8988T (cell line): ENCODE measurements around the gene GSPT1.
"Not testable (repeated sequence)": the region's sequence is repeated elsewhere in the genome, so short reads cannot be mapped to it uniquely, and the experiment has no call there.

Experiments used
- DNase-seq: peaks from one replicate; pipeline ENCODE4 v3.0.0; 2011

The GSPT1 gene

GRCh38 chr16:11851294-11852091 lies 64.3 kb downstream of the GSPT1 start, which contains the start of gene RSL1D1:
Gene RSL1D1 (minus strand): TSS chr16:11851542. CDS start chr16:11851512, 30 bp downstream.
- DNase-seq: peak; percentile 70

GRCh38 chr16:11848842-11849241 lies 66.9 kb downstream of the GSPT1 start:
- DNase-seq: no peak

GRCh38 chr16:11844499-11844898 lies 71.3 kb downstream of the GSPT1 start:
- no peak for DNase-seq

GRCh38 chr16:11843861-11844260 lies 71.9 kb downstream of the GSPT1 start:
- DNase-seq: no peak

GRCh38 chr16:11843206-11843605 lies 72.5 kb downstream of the GSPT1 start:
- no peak for DNase-seq

GRCh38 chr16:11841026-11841425 lies 74.7 kb downstream of the GSPT1 start:
- no peak for DNase-seq

- no peak for DNase-seq
These were observed 79.0 kb downstream of the GSPT1 start for GRCh38 chr16:11836650-11837244.

- DNase-seq: no peak
These were observed 79.7 kb downstream of the GSPT1 start for GRCh38 chr16:11835891-11836649.

- DNase-seq: no peak
These were observed 80.4 kb downstream of the GSPT1 start for GRCh38 chr16:11835309-11835708.

- DNase-seq: no peak
These were observed 81.6 kb downstream of the GSPT1 start for GRCh38 chr16:11833951-11834695.

- no peak for DNase-seq
These were observed 87.1 kb downstream of the GSPT1 start for GRCh38 chr16:11828696-11829095.

- not testable (repeated sequence) for DNase-seq
These were observed 90.1 kb downstream of the GSPT1 start for GRCh38 chr16:11825520-11826165.

GRCh38 chr16:11824362-11824761 lies 91.4 kb downstream of the GSPT1 start:
- no peak for DNase-seq

- not testable (repeated sequence) for DNase-seq
These were observed 92.1 kb downstream of the GSPT1 start for GRCh38 chr16:11823645-11824044.

GRCh38 chr16:11819798-11820197 lies 96.0 kb downstream of the GSPT1 start:
- DNase-seq: no peak

- DNase-seq: not testable (repeated sequence)
These were observed 96.8 kb downstream of the GSPT1 start for GRCh38 chr16:11818970-11819369.
